ENCODE measurements around the gene CNTN5.

CNTN5 gene

GRCh38 chr11:99418927-99419720 lies 398.4 kb downstream of the CNTN5 start:
- no peak for DNase-seq

GRCh38 chr11:99419991-99420390 lies 399.2 kb downstream of the CNTN5 start:
- no peak for DNase-seq

GRCh38 chr11:99422581-99423427 lies 402.1 kb downstream of the CNTN5 start:
- DNase-seq, result no peak

GRCh38 chr11:99423428-99423983 lies 402.8 kb downstream of the CNTN5 start:
- DNase-seq, result no peak

- no peak for DNase-seq
These were observed 403.8 kb downstream of the CNTN5 start for GRCh38 chr11:99424313-99425084.

GRCh38 chr11:99425596-99425995 lies 404.8 kb downstream of the CNTN5 start:
- DNase-seq, result no peak

- DNase-seq, result no peak
These were observed 411.9 kb downstream of the CNTN5 start for GRCh38 chr11:99432677-99433076.

GRCh38 chr11:99443276-99443675 lies 422.5 kb downstream of the CNTN5 start:
- DNase-seq, result no peak

- DNase-seq, result no peak
These were observed 425.7 kb downstream of the CNTN5 start for GRCh38 chr11:99446400-99446799.

- no peak for DNase-seq
These were observed 428.6 kb downstream of the CNTN5 start for GRCh38 chr11:99449345-99449744.

GRCh38 chr11:99452075-99452474 lies 431.3 kb downstream of the CNTN5 start:
- DNase-seq, result no peak

- DNase-seq, result no peak
These were observed 441.2 kb downstream of the CNTN5 start for GRCh38 chr11:99461913-99462312.

GRCh38 chr11:99464985-99465384 lies 444.2 kb downstream of the CNTN5 start:
- DNase-seq, result no peak

- DNase-seq, result no peak
These were observed 468.8 kb downstream of the CNTN5 start for GRCh38 chr11:99489581-99489980.

- no peak for DNase-seq
These were observed 473.3 kb downstream of the CNTN5 start for GRCh38 chr11:99494065-99494464.

GRCh38 chr11:99501655-99502054 lies 480.9 kb downstream of the CNTN5 start:
- no peak for DNase-seq

GRCh38 chr11:99505316-99505715 lies 484.6 kb downstream of the CNTN5 start:
- DNase-seq, result no peak

GRCh38 chr11:99505831-99506230 lies 485.1 kb downstream of the CNTN5 start:
- DNase-seq, result no peak

GRCh38 chr11:99509863-99510262 lies 489.1 kb downstream of the CNTN5 start:
- no peak for DNase-seq

GRCh38 chr11:99513368-99513767 lies 492.6 kb downstream of the CNTN5 start:
- DNase-seq, result no peak

- no peak for DNase-seq
These were observed 498.3 kb downstream of the CNTN5 start for GRCh38 chr11:99519095-99519494.

- no peak for DNase-seq
These were observed 501.9 kb downstream of the CNTN5 start for GRCh38 chr11:99522467-99523173.
